A673 (cell line): ENCODE results near the gene IPO5.
"Not testable (repeated sequence)": the region's sequence is repeated elsewhere in the genome, so short reads cannot be mapped to it uniquely, and the experiment has no call there.

Experiments used
- CTCF ChIP-seq: fragments of 300-800, 200-600 bp; sonication (generic); conservative IDR thresholded peaks from 2 replicates; pipeline ENCODE4 v1.5.1; 2017; ENCODE audit warnings: low read depth, mild to moderate bottlenecking, antibody characterized with exemption, low read length, moderate library complexity, mixed read lengths
- EZH2 ChIP-seq: fragments of 200-600 bp; sonication (generic); IDR thresholded peaks from 2 replicates; pipeline ENCODE4 v1.6.1; 2017; ENCODE audit warnings: borderline replicate concordance, low read depth, mild to moderate bottlenecking, mixed read lengths, antibody characterized with exemption, low read length; ENCODE audit not compliant: poor library complexity, severe bottlenecking

GRCh38 chr13:98047785-98048184 is 94.3 kb downstream of the IPO5 start:
- TF ChIP-seq CTCF, EZH2: not testable (repeated sequence)
